Stimulated activated CD4-positive, alpha-beta T cell treated with anti-CD3 and anti-CD28 coated beads, Interleukin-12 subunit alpha, Interleukin-12 subunit beta, amount 100 ng/mL, for 4 hours (primary cell): ENCODE measurements around the gene SLC9A3.

ENCODE experiments used
- DNase-seq: peaks from one replicate; pipeline ENCODE4 v3.0.0-alpha.2; 2020

The SLC9A3 gene

DNA sequence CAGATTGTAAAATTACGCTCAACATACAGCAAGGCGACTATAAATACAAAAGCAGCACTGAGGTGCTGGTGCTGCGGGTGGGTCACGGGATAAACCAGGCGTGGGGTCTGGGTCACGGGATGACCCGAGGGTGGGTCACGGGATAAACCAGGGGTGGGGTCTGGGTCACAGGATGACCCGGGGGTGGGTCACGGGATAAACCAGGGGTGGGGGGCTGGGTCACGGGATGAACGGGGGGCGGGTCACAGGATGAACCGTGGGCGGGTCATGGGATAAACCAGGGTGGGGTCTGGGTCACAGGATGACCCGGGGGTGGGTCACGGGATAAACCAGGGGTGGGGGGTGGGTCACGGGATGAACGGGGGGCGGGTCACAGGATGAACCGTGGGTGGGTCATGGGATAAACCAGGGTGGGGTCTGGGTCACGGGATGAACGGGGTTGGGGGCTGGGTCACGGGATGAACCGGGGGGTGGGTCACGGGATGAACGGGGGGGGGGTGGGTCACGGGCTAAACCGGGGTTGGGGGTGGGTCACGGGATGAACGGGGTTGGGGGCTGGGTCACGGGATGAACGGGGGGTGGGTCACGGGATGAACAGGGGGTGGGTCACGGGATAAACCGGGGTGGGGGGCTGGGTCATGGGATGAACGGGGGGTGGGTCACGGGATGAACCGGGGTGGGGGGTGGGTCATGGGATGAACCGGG, 30.2 kb upstream of the SLC9A3 start:
- DNase-seq: no peak

DNA sequence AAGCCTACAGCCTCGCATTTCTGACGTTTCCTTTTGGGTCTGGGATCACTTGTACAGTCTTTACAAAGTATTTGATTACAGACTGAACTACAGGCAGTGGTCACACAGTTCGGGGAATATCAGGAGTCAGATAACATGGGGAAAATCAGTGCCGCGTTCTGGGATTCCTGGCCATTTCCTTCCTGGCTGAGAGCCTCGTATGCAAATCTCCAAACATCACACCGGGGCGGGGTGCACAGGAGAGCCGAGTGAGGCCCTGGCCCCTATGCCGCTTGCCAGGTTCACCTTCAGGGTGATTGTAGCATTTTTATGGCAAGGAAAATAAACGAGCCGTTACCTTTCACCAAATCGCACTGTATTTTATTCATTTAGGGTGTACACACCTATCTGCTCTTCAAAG, 29.6 kb upstream of the SLC9A3 start:
- DNase-seq: no peak

DNA sequence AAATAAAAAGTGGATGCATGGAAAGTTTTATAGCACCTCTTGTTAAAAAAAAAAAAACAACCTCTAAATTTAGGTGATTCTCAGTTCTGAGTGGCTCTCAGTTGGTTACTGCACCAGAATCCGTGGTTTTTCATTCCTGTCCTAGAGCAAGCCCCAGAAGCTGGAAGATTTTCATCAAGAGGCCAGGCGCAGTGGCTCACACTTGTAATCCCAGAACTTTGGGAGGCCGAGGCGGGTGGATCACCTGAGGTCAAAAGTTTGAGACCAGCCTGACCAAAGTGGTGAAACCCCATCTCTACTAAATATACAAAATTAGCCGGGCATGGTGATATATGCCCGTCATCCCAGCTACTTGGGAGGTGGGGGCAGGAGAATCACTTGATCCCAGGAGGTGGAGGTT, 27.2 kb upstream of the SLC9A3 start:
- no peak for DNase-seq

GRCh38 chr5:549229-549628, 25.0 kb upstream of the SLC9A3 start:
- DNase-seq: no peak

- DNase-seq: no peak
These were observed 24.0 kb upstream of the SLC9A3 start for GRCh38 chr5:548256-548655.

DNA sequence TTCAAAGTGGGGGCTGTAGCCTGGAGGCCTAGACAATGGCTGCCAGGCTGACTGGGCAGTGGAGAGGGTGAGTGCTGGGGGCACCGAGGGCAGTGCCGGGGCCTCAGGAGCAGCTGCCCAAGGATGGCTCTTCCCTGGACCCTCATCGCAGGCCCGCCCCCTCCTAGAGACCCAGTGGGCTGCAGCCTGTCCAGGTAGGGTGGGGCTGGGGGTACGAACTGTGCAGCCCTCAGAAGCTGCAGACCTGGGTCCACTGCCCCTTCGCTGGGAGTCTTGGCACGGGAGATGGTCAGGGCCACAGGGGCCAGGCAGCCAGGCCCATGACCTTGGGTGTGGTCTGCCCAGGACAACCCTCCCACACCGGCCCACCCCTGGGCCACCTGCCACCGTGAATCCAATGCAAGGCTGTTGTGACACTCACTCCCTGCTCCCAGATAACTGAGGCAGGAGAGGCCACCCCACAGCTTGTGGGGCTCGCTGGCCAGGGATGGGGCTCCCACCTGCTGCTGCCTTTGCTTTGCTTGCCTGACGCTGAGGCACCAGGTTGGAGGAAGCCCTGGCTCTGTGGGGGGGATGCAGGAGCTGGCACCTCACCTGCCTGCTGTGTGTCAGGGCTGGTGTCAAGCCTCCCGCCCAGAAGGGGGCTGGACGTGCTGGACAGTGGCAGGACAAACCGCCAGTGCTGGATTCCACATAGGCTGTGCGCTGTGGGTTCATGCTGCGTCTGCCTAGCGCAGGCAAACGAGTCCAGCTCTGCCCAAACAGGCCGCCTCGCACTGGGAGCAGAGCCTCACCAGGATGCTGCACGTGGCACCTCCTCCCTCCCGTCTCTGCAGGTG, 23.1 kb upstream of the SLC9A3 start:
- no peak for DNase-seq

GRCh38 chr5:546376-546908, 22.2 kb upstream of the SLC9A3 start:
- no peak for DNase-seq

- DNase-seq: no peak
These were observed 21.6 kb upstream of the SLC9A3 start for GRCh38 chr5:545641-546375.

DNA sequence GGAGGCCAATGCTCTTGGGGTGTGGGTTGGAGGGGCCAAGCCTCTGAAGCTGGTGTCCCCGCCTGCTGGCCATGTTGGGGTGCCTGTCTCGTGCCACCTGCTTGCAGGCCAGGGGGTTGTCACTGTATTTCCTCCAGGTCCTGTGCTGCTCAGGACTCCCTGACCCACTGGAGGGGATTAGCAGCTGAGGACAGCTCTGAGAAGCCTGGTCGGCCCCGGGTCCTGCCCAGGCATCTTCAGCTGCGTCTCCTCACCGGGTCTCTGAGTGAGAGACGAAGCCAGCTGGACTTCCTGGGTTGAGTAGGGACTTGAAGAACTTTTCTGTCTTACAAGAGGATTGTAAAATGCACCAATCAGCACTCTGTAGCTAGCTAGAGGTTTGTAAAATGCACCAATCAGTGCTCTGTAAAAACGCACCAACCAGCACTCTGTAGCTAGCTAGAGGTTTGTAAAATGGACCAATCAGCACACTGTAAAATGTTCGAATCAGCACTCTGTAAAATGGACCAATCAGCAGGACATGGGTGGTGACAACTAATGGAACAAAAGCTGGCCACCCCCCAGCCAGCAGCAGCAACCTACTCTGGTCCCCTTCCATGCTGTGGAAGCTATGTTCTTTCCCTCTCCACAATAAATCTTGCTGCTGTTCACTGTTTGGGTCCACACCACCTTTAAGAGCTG, 20.6 kb upstream of the SLC9A3 start:
- no peak for DNase-seq

DNA sequence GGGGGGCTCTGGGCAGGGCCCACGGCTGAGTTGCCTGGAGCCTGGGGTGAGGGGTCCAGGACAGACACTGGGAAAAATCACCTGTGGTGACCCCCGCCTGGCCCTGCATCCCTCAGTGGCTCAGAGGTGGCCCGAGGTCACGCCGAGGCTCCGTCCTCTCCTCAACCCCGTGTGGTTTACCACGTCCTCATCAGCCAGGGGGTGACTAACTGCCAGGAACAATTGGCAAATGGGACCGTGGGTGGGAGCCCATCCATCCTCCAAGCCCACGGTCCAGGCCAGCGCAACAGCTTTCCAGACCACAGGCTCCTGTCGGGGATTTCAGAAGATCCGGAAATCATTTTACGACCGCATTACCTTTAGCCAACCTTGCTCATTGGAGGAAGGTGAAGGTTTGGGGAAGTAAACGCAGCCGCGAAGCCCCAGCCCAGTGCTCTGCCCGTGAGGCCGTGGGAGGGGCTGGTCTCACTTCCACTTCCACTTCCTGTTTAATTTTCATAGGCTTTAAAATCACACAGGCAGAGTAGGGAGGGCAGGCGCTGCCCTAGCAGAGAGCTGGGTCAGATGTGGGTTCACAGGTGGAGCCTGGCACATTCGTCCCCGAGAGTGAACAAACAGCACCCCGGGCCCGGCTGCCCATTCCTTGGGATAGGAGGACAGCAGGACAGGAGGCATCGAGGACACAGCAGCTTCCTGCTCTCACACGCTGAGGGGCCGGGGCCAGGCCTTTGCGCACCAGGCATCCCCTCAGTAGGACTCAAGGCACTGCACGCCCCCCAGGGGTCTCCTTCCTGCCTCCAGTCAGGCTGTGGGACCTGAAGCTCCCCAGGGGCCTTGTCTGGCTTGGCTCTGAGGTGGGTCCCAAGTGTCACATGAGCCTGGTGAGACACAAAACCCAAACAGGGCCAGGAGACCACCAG, 19.8 kb upstream of the SLC9A3 start:
- DNase-seq: peak; percentile 31

DNA sequence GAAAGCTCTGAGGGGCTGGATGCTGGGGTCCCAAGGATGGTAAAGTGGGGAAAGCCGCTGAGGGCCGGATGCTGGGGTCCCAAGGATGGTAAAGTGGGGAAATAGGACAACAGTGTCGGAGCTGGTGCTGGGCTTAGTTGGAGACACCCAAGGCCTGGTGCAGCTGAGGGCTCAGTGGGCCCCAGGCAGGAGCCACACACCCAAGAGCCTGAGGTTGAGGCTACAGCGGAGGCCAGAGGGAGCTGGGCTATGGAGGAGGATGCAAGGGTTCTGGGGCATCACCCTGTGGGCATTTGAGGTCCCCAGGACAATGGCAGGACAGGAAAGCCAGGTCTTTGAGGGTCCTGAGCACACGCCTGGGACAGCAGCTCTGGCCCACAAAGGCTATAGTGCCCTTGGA, 19.1 kb upstream of the SLC9A3 start:
- no peak for DNase-seq

DNA sequence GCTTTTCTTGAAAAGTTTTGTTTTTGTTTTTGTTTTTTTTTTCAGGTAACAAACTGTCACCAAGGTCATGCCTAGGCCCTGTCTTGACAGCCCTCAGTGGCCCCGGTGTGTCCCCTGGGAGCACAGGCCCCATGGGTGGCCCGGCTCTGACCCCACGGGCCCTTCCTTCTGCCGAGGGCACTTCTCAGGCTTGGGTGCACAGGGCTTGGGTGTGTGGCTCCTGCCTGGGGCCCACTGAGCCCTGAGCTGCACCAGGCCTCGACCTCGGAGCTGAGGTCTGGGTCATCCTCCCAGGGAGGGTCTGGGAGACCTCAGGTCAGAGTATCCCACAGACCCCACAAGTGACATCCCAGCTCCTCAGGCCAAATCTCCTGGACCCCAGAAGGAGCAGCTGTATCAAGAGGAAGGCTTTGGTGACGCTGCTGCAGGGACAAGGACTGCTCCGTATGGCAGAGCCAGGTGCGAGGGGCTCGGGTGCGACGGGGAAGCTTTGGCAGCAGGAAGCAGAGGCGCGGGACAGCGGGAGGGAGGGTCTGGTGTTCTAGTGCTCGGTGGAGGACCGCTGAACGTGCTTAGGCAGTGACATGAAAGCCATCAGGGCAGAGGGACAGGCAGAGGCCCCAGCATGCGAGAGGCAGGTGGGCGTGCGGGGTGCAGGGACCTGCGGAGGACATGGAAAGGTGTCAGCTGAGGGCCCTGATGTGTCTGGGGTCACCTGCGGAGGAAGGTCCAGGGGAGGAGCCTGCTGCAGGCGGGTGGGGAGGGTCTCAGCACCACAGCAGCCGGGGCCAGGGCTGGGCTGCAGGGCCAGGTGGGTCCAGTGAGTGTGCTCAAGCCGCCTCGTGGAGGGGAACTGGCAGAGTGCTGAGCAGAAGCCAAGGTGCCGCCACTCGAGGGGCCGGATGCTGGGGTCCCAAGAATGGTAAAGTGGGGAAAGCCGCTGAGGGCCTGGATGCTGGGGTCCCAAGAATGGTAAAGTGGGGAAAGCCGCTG, 18.4 kb upstream of the SLC9A3 start:
- DNase-seq: no peak

DNA sequence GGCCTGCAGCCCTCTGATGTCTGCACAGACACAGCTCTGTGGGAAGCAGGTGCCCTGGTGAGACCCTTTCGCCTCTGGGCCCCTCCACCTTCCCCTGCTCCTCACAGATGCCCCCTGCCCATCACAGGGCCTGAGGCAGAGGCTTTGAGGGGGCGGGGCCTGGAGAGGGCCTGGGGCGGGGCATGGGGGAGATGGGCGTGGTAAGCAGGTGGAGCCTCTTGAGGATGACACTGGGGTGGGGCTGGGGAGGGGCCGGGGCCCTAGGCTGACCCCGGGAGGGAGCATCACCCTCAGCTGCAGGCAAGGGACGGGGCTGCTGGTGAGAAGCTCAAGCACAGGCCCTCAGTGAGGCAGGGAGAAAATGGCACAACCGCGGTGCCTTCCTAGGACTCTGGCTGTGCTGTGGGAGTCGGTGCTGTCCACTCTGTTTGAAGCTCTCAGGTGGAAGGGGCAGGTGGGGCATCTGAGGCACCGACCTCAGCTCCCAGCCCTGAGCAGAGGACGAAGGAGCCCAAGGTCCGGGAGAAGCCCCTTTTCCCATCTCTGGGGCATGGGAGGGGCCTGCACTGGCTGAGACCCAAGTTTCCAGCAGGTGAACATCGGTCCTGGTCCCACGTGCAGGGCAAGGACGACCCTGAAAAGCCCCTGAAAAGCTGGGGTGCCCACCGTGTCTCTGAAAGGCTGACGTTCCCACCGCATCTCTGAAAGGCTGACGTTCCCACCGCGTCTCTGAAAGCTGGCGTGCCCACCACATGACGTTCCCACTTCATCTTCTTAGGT, 17.5 kb upstream of the SLC9A3 start:
- no peak for DNase-seq

DNA sequence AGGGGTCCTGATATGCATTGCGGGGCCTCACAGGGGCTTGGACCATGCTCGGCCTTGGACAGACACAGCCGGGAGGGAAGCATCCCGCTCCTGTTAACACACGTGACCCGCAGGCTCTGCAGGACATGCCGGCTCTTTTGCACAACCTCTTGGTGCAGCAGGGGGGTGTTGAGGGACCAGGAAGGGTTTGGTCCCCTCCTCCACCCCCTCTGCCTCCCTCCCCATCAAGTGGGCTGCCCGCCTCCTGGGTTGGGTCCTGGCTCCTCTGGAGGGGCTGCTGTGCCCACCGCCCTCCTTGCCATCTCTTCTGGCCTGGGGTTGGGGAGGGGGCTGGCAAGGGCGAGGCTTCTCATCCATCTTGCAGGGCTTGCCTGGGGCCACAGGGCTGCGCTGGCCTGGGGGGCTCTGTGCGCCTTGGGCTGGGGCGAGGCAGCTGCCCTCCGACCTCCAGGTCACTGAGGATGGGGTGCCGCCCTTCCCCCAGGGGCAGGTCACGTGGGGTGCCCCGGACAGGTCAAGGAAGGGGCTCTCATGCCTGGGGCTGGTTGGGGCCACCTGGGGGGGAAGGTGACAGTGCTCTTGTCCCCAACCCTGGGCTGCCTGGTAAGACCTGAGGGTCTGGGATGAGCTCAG, 16.8 kb upstream of the SLC9A3 start:
- DNase-seq: no peak

GRCh38 chr5:540071-540905, 16.0 kb upstream of the SLC9A3 start:
- DNase-seq: no peak

DNA sequence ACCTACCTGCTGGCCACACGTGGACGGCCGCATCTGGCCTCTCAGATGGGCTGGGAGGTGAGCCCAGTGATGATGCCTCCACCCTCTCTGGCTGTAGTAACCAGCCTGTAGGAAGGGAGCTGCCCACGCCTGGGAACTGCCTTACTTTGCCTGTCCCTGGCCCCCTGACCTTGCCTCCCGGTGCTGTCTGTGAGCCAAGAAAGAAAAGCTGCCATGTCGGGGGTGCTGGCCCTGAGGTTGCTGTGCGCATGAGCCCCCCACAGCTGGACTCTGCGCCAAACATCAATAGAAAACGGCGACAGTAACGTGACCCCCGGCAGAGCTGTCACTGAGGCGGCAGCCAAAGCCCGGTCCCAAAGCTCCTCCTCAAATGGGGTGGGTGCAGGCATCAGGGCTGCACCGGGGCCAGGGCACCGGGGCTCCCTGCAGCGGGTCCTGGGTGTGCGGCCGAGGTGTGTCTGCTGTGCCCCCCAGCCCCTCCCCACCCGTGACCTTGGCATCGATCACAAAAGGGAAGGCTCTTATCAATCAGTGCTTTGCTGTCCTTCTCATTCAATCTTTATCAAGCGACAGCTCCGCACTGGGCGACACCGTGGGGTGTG, 15.3 kb upstream of the SLC9A3 start:
- no peak for DNase-seq

- no peak for DNase-seq
These were observed 14.7 kb upstream of the SLC9A3 start for GRCh38 chr5:538801-539468.
